ENCODE data around the gene HSF4. TPM values are rescaled to one million over a fixed set of nuclear protein-coding genes. Genes with fewer than 3 reads are reported as not detected.

The HSF4 gene
- total RNA-seq, 2 experiments from 2014 or later = 11.1 to 12.3 TPM

- H3K4me1 Mint-ChIP-seq (ENCODE audit: low read depth) = no peaks in the 10 kb centered on the region
- no peak overlapping the region for H3K4me3 Mint-ChIP-seq
- H3K9me3 Mint-ChIP-seq = no peaks in the 10 kb centered on the region
- no peak overlapping the region for H3K27ac Mint-ChIP-seq
- peaks cover 64% of the 10 kb centered on the region for H3K36me3 Mint-ChIP-seq (ENCODE audit: low read depth)
- no peaks in the 10 kb centered on the region for H3K27me3 Mint-ChIP-seq (ENCODE audit: low read depth)
- CTCF ChIA-PET = interaction anchor here (1.2 kb wide), 2 partner anchors 89 to 182 kb away, joined by 3 read pairs; partner anchors contain the start of gene CES3
- intact Hi-C loops (cut with micrococcal nuclease) = no loop called here
- DNase-seq = no peak
These were observed 22.2 kb upstream of the HSF4 start for GRCh38 chr16:67142342-67142741.

GRCh38 chr16:67144943-67145342, 19.6 kb upstream of the HSF4 start:
- H3K36me3 Mint-ChIP-seq (ENCODE audit: low read depth) = peaks cover 70% of the 10 kb centered on the region

GRCh38 chr16:67145746-67146145, 18.8 kb upstream of the HSF4 start:
- no peaks in the 10 kb centered on the region for H3K27me3 Mint-ChIP-seq (ENCODE audit: low read depth)
- no peaks in the 10 kb centered on the region for H3K4me1 Mint-ChIP-seq (ENCODE audit: low read depth)
- H3K27ac Mint-ChIP-seq = no peak overlapping the region
- no peak overlapping the region for H3K4me3 Mint-ChIP-seq
- peaks cover 63% of the 10 kb centered on the region for H3K36me3 Mint-ChIP-seq (ENCODE audit: low read depth)
- intact Hi-C loops (cut with micrococcal nuclease) = no loop called here
- DNase-seq = no peak
- CTCF ChIA-PET = interaction anchor here (0.9 to 1.3 kb wide), 2 partner anchors 10 to 198 kb away, joined by 5 read pairs; no protein-coding TSS in a partner anchor
- no peaks in the 10 kb centered on the region for H3K9me3 Mint-ChIP-seq

More at GRCh38 chr16:67144943-67145342, 19.6 kb upstream of the HSF4 start:
- Mint-ChIP-seq H3K27me3 (ENCODE audit: low read depth) (no peaks in the 10 kb centered on the region), H3K9me3 (no peaks in the 10 kb centered on the region), H3K4me3 (no peak overlapping the region), H3K4me1 (ENCODE audit: low read depth) (no peaks in the 10 kb centered on the region), H3K27ac (no peak overlapping the region)
- no peak for DNase-seq
- CTCF ChIA-PET = no interaction called here
- intact Hi-C loops (cut with micrococcal nuclease) = no loop called here

- no peak overlapping the region for H3K4me3 Mint-ChIP-seq
- intact Hi-C loops (cut with micrococcal nuclease) = no loop called here
These were observed 17.8 kb upstream of the HSF4 start for GRCh38 chr16:67146523-67147357.

GRCh38 chr16:67147437-67148140, 17.0 kb upstream of the HSF4 start:
- H3K27ac Mint-ChIP-seq = no peak overlapping the region

More at GRCh38 chr16:67146523-67147357, 17.8 kb upstream of the HSF4 start:
- no peak for DNase-seq
- H3K4me1 Mint-ChIP-seq (ENCODE audit: low read depth) = peaks cover 5% of the 10 kb centered on the region
- H3K27ac Mint-ChIP-seq = no peak overlapping the region
- H3K36me3 Mint-ChIP-seq (ENCODE audit: low read depth) = peaks cover 55% of the 10 kb centered on the region
- CTCF ChIA-PET = interaction anchor here (1.3 kb wide), 1 partner anchor 9 kb away, joined by 5 read pairs; no protein-coding TSS in a partner anchor
- peaks cover 2% of the 10 kb centered on the region for H3K27me3 Mint-ChIP-seq (ENCODE audit: low read depth)
- H3K9me3 Mint-ChIP-seq = no peaks in the 10 kb centered on the region

GRCh38 chr16:67148221-67148620, 16.3 kb upstream of the HSF4 start:
- H3K27ac Mint-ChIP-seq = no peak overlapping the region
- H3K36me3 Mint-ChIP-seq (ENCODE audit: low read depth) = peaks cover 47% of the 10 kb centered on the region
- no peaks in the 10 kb centered on the region for H3K9me3 Mint-ChIP-seq
- peaks cover 6% of the 10 kb centered on the region for H3K27me3 Mint-ChIP-seq (ENCODE audit: low read depth)
- CTCF ChIA-PET = no interaction called here
- H3K4me1 Mint-ChIP-seq (ENCODE audit: low read depth) = peaks cover 8% of the 10 kb centered on the region
- intact Hi-C loops (cut with micrococcal nuclease) = no loop called here
- H3K4me3 Mint-ChIP-seq = no peak overlapping the region
- DNase-seq = no peak

More at GRCh38 chr16:67147437-67148140, 17.0 kb upstream of the HSF4 start:
- Mint-ChIP-seq H3K36me3 (ENCODE audit: low read depth) (peaks cover 51% of the 10 kb centered on the region), H3K4me1 (ENCODE audit: low read depth) (peaks cover 5% of the 10 kb centered on the region), H3K9me3 (no peaks in the 10 kb centered on the region), H3K27me3 (ENCODE audit: low read depth) (peaks cover 3% of the 10 kb centered on the region), H3K4me3 (no peak overlapping the region)
- CTCF ChIA-PET = no interaction called here
- intact Hi-C loops (cut with micrococcal nuclease) = no loop called here
- DNase-seq = no peak

GRCh38 chr16:67148656-67149275, 15.8 kb upstream of the HSF4 start:
- no peaks in the 10 kb centered on the region for H3K9me3 Mint-ChIP-seq
- DNase-seq = no peak
- peaks cover 8% of the 10 kb centered on the region for H3K4me1 Mint-ChIP-seq (ENCODE audit: low read depth)
- peaks cover 44% of the 10 kb centered on the region for H3K36me3 Mint-ChIP-seq (ENCODE audit: low read depth)
- intact Hi-C loops (cut with micrococcal nuclease) = no loop called here
- no peak overlapping the region for H3K27ac Mint-ChIP-seq
- H3K4me3 Mint-ChIP-seq = no peak overlapping the region
- H3K27me3 Mint-ChIP-seq (ENCODE audit: low read depth) = peaks cover 6% of the 10 kb centered on the region
- CTCF ChIA-PET = interaction anchor here (1.1 kb wide), 1 partner anchor 131 kb away, joined by 3 read pairs; no protein-coding TSS in a partner anchor

GRCh38 chr16:67149276-67150046, 15.1 kb upstream of the HSF4 start:
- DNase-seq = no peak
- Mint-ChIP-seq H3K4me1 (ENCODE audit: low read depth) (peaks cover 8% of the 10 kb centered on the region), H3K36me3 (ENCODE audit: low read depth) (peaks cover 38% of the 10 kb centered on the region), H3K27me3 (ENCODE audit: low read depth) (peaks cover 6% of the 10 kb centered on the region), H3K9me3 (no peaks in the 10 kb centered on the region), H3K4me3 (peak overlapping the region; percentile 5), H3K27ac (no peak overlapping the region)
- CTCF ChIA-PET = interaction anchor here (1.1 kb wide), 1 partner anchor 132 kb away, joined by 3 read pairs; no protein-coding TSS in a partner anchor
- intact Hi-C loops (cut with micrococcal nuclease) = loop anchor here (10.0 kb wide), 1 partner anchor 245 kb away; the partner anchor contains the start of gene TPPP3

- H3K36me3 Mint-ChIP-seq (ENCODE audit: low read depth) = peaks cover 33% of the 10 kb centered on the region
- H3K27me3 Mint-ChIP-seq (ENCODE audit: low read depth) = peaks cover 7% of the 10 kb centered on the region
- CTCF ChIA-PET = interaction anchor here (0.8 to 8.7 kb wide), 4 partner anchors 10 to 134 kb away, joined by 3 to 163 read pairs (median 3); no protein-coding TSS in a partner anchor
- peak overlapping the region; percentile 54 for H3K4me3 Mint-ChIP-seq
- no peak overlapping the region for H3K27ac Mint-ChIP-seq
- H3K9me3 Mint-ChIP-seq = no peaks in the 10 kb centered on the region
- peak; percentile 51 for DNase-seq
- peaks cover 10% of the 10 kb centered on the region for H3K4me1 Mint-ChIP-seq (ENCODE audit: low read depth)
- intact Hi-C loops (cut with micrococcal nuclease) = loop anchor here (10.0 kb wide), 1 partner anchor 245 kb away; the partner anchor contains the start of gene TPPP3
These were observed 14.3 kb upstream of the HSF4 start for GRCh38 chr16:67150047-67150832.

- H3K27me3 Mint-ChIP-seq (ENCODE audit: low read depth) = peaks cover 8% of the 10 kb centered on the region
- H3K36me3 Mint-ChIP-seq (ENCODE audit: low read depth) = peaks cover 30% of the 10 kb centered on the region
- intact Hi-C loops (cut with micrococcal nuclease) = loop anchor here (10.0 kb wide), 1 partner anchor 244 kb away; the partner anchor contains the start of gene TPPP3
- CTCF ChIA-PET = interaction anchor here (0.5 to 8.7 kb wide), 6 partner anchors 9 to 195 kb away, joined by 3 to 163 read pairs (median 3); no protein-coding TSS in a partner anchor
- peaks cover 13% of the 10 kb centered on the region for H3K4me1 Mint-ChIP-seq (ENCODE audit: low read depth)
- peak within 1 kb of the TSS; percentile 54 for H3K4me3 Mint-ChIP-seq
- no peak for DNase-seq
- H3K9me3 Mint-ChIP-seq = no peaks in the 10 kb centered on the region
- H3K27ac Mint-ChIP-seq = no peak within 1 kb of the TSS
These were observed 13.6 kb upstream of the HSF4 start, which contains the start of gene B3GNT9 for GRCh38 chr16:67150833-67151396. B3GNT9 (minus strand) TSS chr16:67150998; CDS start chr16:67150485, 513 bp downstream.

All from activated naive CD4-positive, alpha-beta T cell treated with anti-CD3 and anti-CD28 coated beads for 36 hours (primary cell).